Ishikawa (cell line): ENCODE data around the gene PCSK2.

Experiments
- CEBPB ChIP-seq: IDR thresholded peaks from 2 replicates; pipeline ENCODE4 v1.6.1; 2012
- EGR1 ChIP-seq: IDR thresholded peaks from 2 replicates; pipeline ENCODE4 v1.6.1; 2012
- EP300 ChIP-seq: IDR thresholded peaks from 2 replicates; pipeline ENCODE4 v1.6.1; 2012; ENCODE audit warnings: borderline replicate concordance
- MAX ChIP-seq: IDR thresholded peaks from 2 replicates; pipeline ENCODE4 v1.6.1; 2012
- NFIC ChIP-seq: IDR thresholded peaks from 2 replicates; pipeline ENCODE4 v1.6.1; 2012
- RAD21 ChIP-seq: IDR thresholded peaks from 2 replicates; pipeline ENCODE4 v1.6.1; 2012; ENCODE audit warnings: low read depth
- TAF1 ChIP-seq: IDR thresholded peaks from 2 replicates; pipeline ENCODE4 v1.6.1; 2012; ENCODE audit warnings: low read depth, mild to moderate bottlenecking
- TCF12 ChIP-seq: IDR thresholded peaks from 2 replicates; pipeline ENCODE4 v1.6.1; 2012; ENCODE audit warnings: low read depth
- TEAD4 ChIP-seq: IDR thresholded peaks from 2 replicates; pipeline ENCODE4 v1.6.1; 2012
- YY1 ChIP-seq: IDR thresholded peaks from 2 replicates; pipeline ENCODE4 v1.6.1; 2012; ENCODE audit warnings: low read depth
- TF ChIP-seq, protein P1 (sequence below): IDR thresholded peaks from 2 replicates; pipeline ENCODE4 v1.6.1; 2012

GRCh38 chr20:17403461-17403860 lies 176.6 kb downstream of the PCSK2 start:
- no peak for TF ChIP-seq EP300
- no peak for TF ChIP-seq YY1
- no peak for TF ChIP-seq MAX
- TF ChIP-seq, protein P1, sequence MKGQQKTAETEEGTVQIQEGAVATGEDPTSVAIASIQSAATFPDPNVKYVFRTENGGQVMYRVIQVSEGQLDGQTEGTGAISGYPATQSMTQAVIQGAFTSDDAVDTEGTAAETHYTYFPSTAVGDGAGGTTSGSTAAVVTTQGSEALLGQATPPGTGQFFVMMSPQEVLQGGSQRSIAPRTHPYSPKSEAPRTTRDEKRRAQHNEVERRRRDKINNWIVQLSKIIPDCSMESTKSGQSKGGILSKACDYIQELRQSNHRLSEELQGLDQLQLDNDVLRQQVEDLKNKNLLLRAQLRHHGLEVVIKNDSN: no peak
- no peak for TF ChIP-seq TEAD4
- no peak for TF ChIP-seq RAD21
- TF ChIP-seq NFIC: no peak
- TF ChIP-seq TAF1: no peak
- no peak for TF ChIP-seq TCF12
- no peak for TF ChIP-seq CEBPB
- TF ChIP-seq EGR1: no peak
